HepG2 (cell line): ENCODE measurements around the gene MYADML2. TPM values are rescaled to one million over a fixed set of nuclear protein-coding genes. Genes with fewer than 3 reads are reported as not detected.

ENCODE experiments used
- ATAC-seq: fragments of 200-7000 bp; cut with Tn5 transposase; 3 replicates; pipeline ENCODE4 v1.9.1; 2020; ENCODE audit warnings: mild to moderate bottlenecking, moderate library complexity
- BruUV-seq: library from RNA; stranded (reverse); fragments of 400-500 nt; replicated peaks from 2 replicates; lab custom pipeline; 2021; lab: Mats Ljungman, UMichigan
- CTCF ChIA-PET: fragments of 300-600 bp; formaldehyde crosslinking; extraction: SDS; loops from one replicate; lab custom pipeline; 2021; ENCODE audit warnings: low total read pairs, inconsistent platforms, low intra/inter-chr PET ratio; lab: Yijun Ruan, JAX
- POLR2A ChIA-PET: fragments of 350-600 bp; sonication (Branson Sonifier 250); formaldehyde crosslinking; loops from one replicate; lab custom pipeline; 2020; ENCODE audit warnings: antibody characterized with exemption, inconsistent platforms; lab: Yijun Ruan, JAX
- DNase-seq: peaks from one replicate; pipeline ENCODE4 v3.0.0-alpha.2; 2015; ENCODE audit warnings: low spot score
- FAIRE-seq: peaks from 3 replicates; lab custom pipeline; 2011; peaks lifted over from hg19 to GRCh38; lab: Jason Lieb, UNC
- H2AFZ ChIP-seq: one replicate; pipeline ENCODE4 v1.6.1; 2011; ENCODE audit warnings: low read length, inconsistent platforms
- H3K27ac ChIP-seq: fragments of 300-600 bp; 3 replicates; pipeline ENCODE4 v1.8.0; 2011; ENCODE audit warnings: mixed run types, mild to moderate bottlenecking, mixed read lengths, low read length, inconsistent platforms; ENCODE audit not compliant: insufficient read depth; ENCODE audit errors: extremely low read length
- H3K27me3 ChIP-seq, 2 experiments: fragments of 200-600 bp in 1 of 2; 2 replicates in 1 of 2; 3 replicates in 1 of 2; pipeline versions ENCODE4 v1.6.0 to v1.8.0; 2011; ENCODE audit warnings: low read length in 2 of 2, mild to moderate bottlenecking in 2 of 2, moderate library complexity in 2 of 2, inconsistent platforms in 1 of 2; ENCODE audit not compliant: insufficient read depth in 2 of 2, control insufficient read depth in 1 of 2
- H3K36me3 ChIP-seq, 2 experiments: fragments of 200-600 bp in 1 of 2; replicated peaks in 1 of 2; 2 replicates in 1 of 2; 3 replicates in 1 of 2; pipeline versions ENCODE4 v1.5.1 to v1.8.0; 2011; ENCODE audit warnings: low read length in 2 of 2, inconsistent platforms in 1 of 2; ENCODE audit not compliant: insufficient read depth in 2 of 2, control insufficient read depth in 1 of 2
- H3K4me1 ChIP-seq: 2 replicates; pipeline ENCODE4 v1.5.1; 2012; ENCODE audit warnings: low read length, inconsistent platforms; ENCODE audit not compliant: insufficient read depth
- H3K4me2 ChIP-seq: 2 replicates; pipeline ENCODE4 v1.6.0; 2011; ENCODE audit warnings: low read depth, low read length, inconsistent platforms
- H3K4me3 ChIP-seq, 3 experiments: fragments of 200-600 bp in 1 of 3; sonication (generic), shearing (Covaris generic) in 1 of 3; replicated peaks in 1 of 3; 2 replicates each; pipeline ENCODE4 v1.5.1; 2011 to 2016; ENCODE audit warnings: low read length in 3 of 3, inconsistent platforms in 2 of 3, low read depth in 2 of 3, mild to moderate bottlenecking in 2 of 3, control low read depth in 1 of 3, mixed read lengths in 1 of 3; ENCODE audit not compliant: insufficient read depth in 1 of 3
- H3K79me2 ChIP-seq: one replicate; pipeline ENCODE4 v1.6.1; 2011; ENCODE audit warnings: low read length, inconsistent platforms; ENCODE audit not compliant: insufficient read depth
- H3K9ac ChIP-seq: 2 replicates; pipeline ENCODE4 v1.6.0; 2011; ENCODE audit warnings: mild to moderate bottlenecking, low read depth, low read length, inconsistent platforms; ENCODE audit not compliant: insufficient read depth
- H3K9me3 ChIP-seq: 2 replicates; pipeline ENCODE4 v1.5.1; 2012; ENCODE audit warnings: mild to moderate bottlenecking, low read length
- H4K20me1 ChIP-seq: 2 replicates; pipeline ENCODE4 v1.6.0; 2011; ENCODE audit warnings: inconsistent platforms, mild to moderate bottlenecking, low read length, moderate library complexity; ENCODE audit not compliant: insufficient read depth
- ARHGAP35 ChIP-seq: sonication (generic); formaldehyde crosslinking; IDR thresholded peaks from 2 replicates; pipeline ENCODE4 v1.9.0; 2022; ENCODE audit warnings: mild to moderate bottlenecking, inconsistent platforms, moderate library complexity, missing genetic modification reagents, borderline replicate concordance
- BHLHE40 ChIP-seq: IDR thresholded peaks from 2 replicates; pipeline ENCODE4 v1.6.1; 2011; ENCODE audit warnings: low read length, improper control_type of control experiment
- FOXK1 ChIP-seq: sonication (generic); formaldehyde crosslinking; IDR thresholded peaks from 2 replicates; pipeline ENCODE4 v1.4.0; 2020; ENCODE audit warnings: low read depth, missing genetic modification reagents, borderline replicate concordance
- KDM2A ChIP-seq: sonication (generic); formaldehyde crosslinking; IDR thresholded peaks from 2 replicates; pipeline ENCODE4 v1.4.0; 2020; ENCODE audit warnings: low read depth, missing genetic modification reagents, borderline replicate concordance
- NCOA5 ChIP-seq: sonication (generic); formaldehyde crosslinking; IDR thresholded peaks from 2 replicates; pipeline ENCODE4 v1.4.0; 2020; ENCODE audit warnings: missing genetic modification reagents
- NR2F1 ChIP-seq, 2 experiments: fragments of 450-650 bp in 1 of 2; formaldehyde crosslinking in 1 of 2; IDR thresholded peaks; 2 replicates each; pipeline versions ENCODE4 v1.5.0 to v1.6.1; 2016 to 2020; ENCODE audit warnings: mild to moderate bottlenecking in 1 of 2, missing compliant biosample characterization in 1 of 2, missing genetic modification reagents in 1 of 2, moderate library complexity in 1 of 2
- RBM39 ChIP-seq: fragments of 200-400 bp; formaldehyde crosslinking; IDR thresholded peaks from one replicate; pipeline ENCODE4 v1.6.1; 2018; ENCODE audit warnings: antibody characterized with exemption, mild to moderate bottlenecking, low read depth, low read length; ENCODE audit not compliant: poor library complexity, severe bottlenecking
- SETDB1 ChIP-seq: sonication (generic); formaldehyde crosslinking; IDR thresholded peaks from 2 replicates; pipeline ENCODE4 v1.5.1; 2020; ENCODE audit warnings: missing genetic modification reagents, mild to moderate bottlenecking, borderline replicate concordance
- SRF ChIP-seq: IDR thresholded peaks from 2 replicates; pipeline ENCODE4 v1.6.1; 2011; ENCODE audit warnings: mild to moderate bottlenecking, low read depth, low read length, moderate library complexity
- SUZ12 ChIP-seq: fragments of 150-350 bp; IDR thresholded peaks from 2 replicates; pipeline ENCODE4 v1.6.1; 2014; ENCODE audit warnings: low read depth, low read length
- TOE1 ChIP-seq: sonication (generic); formaldehyde crosslinking; IDR thresholded peaks from 2 replicates; pipeline ENCODE4 v1.4.0; 2020; ENCODE audit warnings: mild to moderate bottlenecking, missing genetic modification reagents
- XRCC5 ChIP-seq: fragments of 200-400 bp; formaldehyde crosslinking; optimal IDR thresholded peaks from 2 replicates; pipeline ENCODE3; 2017; ENCODE audit warnings: mild to moderate bottlenecking, low read length
- ZC3H13 ChIP-seq: sonication (generic); formaldehyde crosslinking; IDR thresholded peaks from 2 replicates; pipeline ENCODE4 v1.8.1; 2023; ENCODE audit warnings: mild to moderate bottlenecking, missing genetic modification reagents, moderate library complexity
- ZNF225 ChIP-seq: sonication (generic); formaldehyde crosslinking; IDR thresholded peaks from 2 replicates; pipeline ENCODE4 v1.4.0; 2020; ENCODE audit warnings: mild to moderate bottlenecking, missing genetic modification reagents
- ZNF605 ChIP-seq: sonication (generic); formaldehyde crosslinking; IDR thresholded peaks from 2 replicates; pipeline ENCODE4 v1.8.0; 2022; ENCODE audit warnings: mild to moderate bottlenecking, missing genetic modification reagents
- ZNF644 ChIP-seq: IDR thresholded peaks from 2 replicates; pipeline ENCODE4 v1.6.1; 2016; ENCODE audit warnings: low read depth
- ZNF672 ChIP-seq: sonication (generic); formaldehyde crosslinking; IDR thresholded peaks from 2 replicates; pipeline ENCODE4 v1.8.1; 2022; ENCODE audit warnings: missing genetic modification reagents
- ZNF713 ChIP-seq: sonication (generic); formaldehyde crosslinking; IDR thresholded peaks from 2 replicates; pipeline ENCODE4 v1.4.0; 2020; ENCODE audit warnings: mild to moderate bottlenecking, missing genetic modification reagents
- WGBS: methylation state at CpG from one replicate; pipeline ENCODE4 v1.1.6; 2017; ENCODE audit warnings: low lambda C conversion rate; 5-methylcytosine and 5-hydroxymethylcytosine counted together
- in situ Hi-C: cut with HindIII; loops from 2 replicates; pipeline ENCODE4 v1.10.0; 2017; ENCODE audit warnings: low pct_unique_long_range_greater_than_20kb; ENCODE audit not compliant: extremely low pct_ligation_motif_present
- intact Hi-C: fragments of 100-400 bp; cut with micrococcal nuclease; formaldehyde crosslinking; loops from one replicate; pipeline ENCODE4 v1.10.0; 2022; ENCODE audit not compliant: unreplicated experiment
- polyA plus RNA-seq, 8 experiments: library from polyadenylated mRNA; depleted of rRNA in 3 of 8; stranded (reverse) in 7 of 8; unstranded in 1 of 8; fragments of >200 nt; fragmentation: Illumina TruSeq in 4 of 8; extraction: Trizol in 4 of 8; gene quantifications; 2 replicates each; pipeline versions ENCODE4 v1.2.1 to v1.2.3, GENCODE V29; 2011 to 2016; ENCODE audit warnings: low read depth in 4 of 8, missing spikeins in 1 of 8, mixed read lengths in 1 of 8; ENCODE audit not compliant: insufficient read depth in 1 of 8
- total RNA-seq, 5 experiments: library from RNA; depleted of rRNA; stranded (reverse); fragments of >200 nt; fragmentation: Illumina TruSeq; extraction: Trizol; gene quantifications; 2 replicates each; pipeline ENCODE4 v1.2.3, GENCODE V29; 2016; ENCODE audit warnings: low read depth in 1 of 5
- TF ChIP-seq, protein P1 (sequence below): sonication (generic); formaldehyde crosslinking; IDR thresholded peaks from 2 replicates; pipeline ENCODE4 v1.4.0; 2020; ENCODE audit warnings: missing genetic modification reagents
- TF ChIP-seq, protein P2 (sequence below): sonication (generic); formaldehyde crosslinking; IDR thresholded peaks from 2 replicates; pipeline ENCODE4 v1.5.0; 2020; ENCODE audit warnings: missing genetic modification reagents
- TF ChIP-seq, protein P3 (sequence below): sonication (generic); formaldehyde crosslinking; IDR thresholded peaks from 2 replicates; pipeline ENCODE4 v1.4.0; 2020; ENCODE audit warnings: missing genetic modification reagents, borderline replicate concordance

Gene MYADML2
- total and polyA plus RNA-seq, 2 of the 13 experiments (the other 11 are each of a cell fraction or from before 2014, with no cell fraction given), result not detected

DNA sequence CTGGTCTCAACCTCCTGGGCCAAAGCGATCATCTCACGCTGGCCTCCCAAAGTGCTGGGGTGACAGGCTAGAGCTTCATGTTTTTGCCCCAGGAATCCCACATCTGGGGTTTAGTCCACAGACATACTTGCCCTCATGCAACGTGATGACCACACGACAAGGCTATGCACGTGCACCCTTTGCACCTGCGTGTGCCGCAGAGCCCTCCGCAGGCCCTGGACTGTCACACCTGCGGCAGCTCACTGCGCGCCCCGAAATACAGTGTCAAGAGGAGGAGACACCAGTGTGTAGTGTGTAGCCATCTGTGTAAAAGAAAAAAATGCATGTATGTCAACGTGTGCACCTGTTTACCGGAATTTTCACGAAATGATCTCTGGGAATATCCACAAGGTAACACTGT is 3.5 kb upstream of the MYADML2 start:
- 81% methylated on average over 15 of the region's 15 CpGs for WGBS
- Histone ChIP-seq H3K27me3 (no peaks in the 10 kb centered on the region), H3K9me3 (no peaks in the 10 kb centered on the region), H3K4me1 (peaks cover 49% of the 10 kb centered on the region), H3K36me3 (peaks cover 8 to 18% of the 10 kb centered on the region in 2 experiments; a peak in 4 of 5 replicates), H3K4me2 (no peak overlapping the region), H2AFZ (no peak overlapping the region), H3K9ac (no peak overlapping the region), H4K20me1 (peaks cover 3% of the 10 kb centered on the region; the same call in 1 of the 2 replicates), H3K4me3 (no peak overlapping the region), H3K27ac (no peak overlapping the region), H3K79me2 (no peaks in the 10 kb centered on the region)
- intact Hi-C loops, result no loop called here
- no peak for DNase-seq
- no peak for ATAC-seq
- no TSS peak for BruUV-seq
- CTCF ChIA-PET, result no interaction called here
- FAIRE-seq, result no peak
- POLR2A ChIA-PET, result interaction anchor here (1.3 to 9.7 kb wide), 5 partner anchors 12 to 72 kb away, joined by 4 to 136 read pairs (median 17); partner anchors contain the start of genes CENPX, LRRC45, MAFG and NOTUM
- in situ Hi-C loops, result no loop called here
- TF ChIP-seq ZNF225 (CRISPR knock-in tag) (no peak), ZNF644 (CRISPR knock-in tag) (no peak), TOE1 (CRISPR knock-in tag) (no peak), NCOA5 (CRISPR knock-in tag) (no peak), ZNF672 (CRISPR knock-in tag) (no peak), ZC3H13 (CRISPR knock-in tag) (no peak), RBM39 (peak; percentile 27), XRCC5 (no peak), FOXK1 (CRISPR knock-in tag) (no peak), BHLHE40 (0 out of 2 replicates have a peak, but pooled peaks have one; percentile 34), NR2F1 (CRISPR knock-in tag; IDR thresholded peaks at IDR 0.05) (no peak), ZNF605 (CRISPR knock-in tag) (no peak), ZNF713 (CRISPR knock-in tag) (no peak), SUZ12 (no peak), SETDB1 (CRISPR knock-in tag) (no peak), KDM2A (CRISPR knock-in tag) (no peak), ARHGAP35 (CRISPR knock-in tag) (no peak), SRF (no peak)
- TF ChIP-seq, protein P1, sequence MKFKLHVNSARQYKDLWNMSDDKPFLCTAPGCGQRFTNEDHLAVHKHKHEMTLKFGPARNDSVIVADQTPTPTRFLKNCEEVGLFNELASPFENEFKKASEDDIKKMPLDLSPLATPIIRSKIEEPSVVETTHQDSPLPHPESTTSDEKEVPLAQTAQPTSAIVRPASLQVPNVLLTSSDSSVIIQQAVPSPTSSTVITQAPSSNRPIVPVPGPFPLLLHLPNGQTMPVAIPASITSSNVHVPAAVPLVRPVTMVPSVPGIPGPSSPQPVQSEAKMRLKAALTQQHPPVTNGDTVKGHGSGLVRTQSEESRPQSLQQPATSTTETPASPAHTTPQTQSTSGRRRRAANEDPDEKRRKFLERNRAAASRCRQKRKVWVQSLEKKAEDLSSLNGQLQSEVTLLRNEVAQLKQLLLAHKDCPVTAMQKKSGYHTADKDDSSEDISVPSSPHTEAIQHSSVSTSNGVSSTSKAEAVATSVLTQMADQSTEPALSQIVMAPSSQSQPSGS (CRISPR knock-in tag), result no peak
- TF ChIP-seq, protein P2, sequence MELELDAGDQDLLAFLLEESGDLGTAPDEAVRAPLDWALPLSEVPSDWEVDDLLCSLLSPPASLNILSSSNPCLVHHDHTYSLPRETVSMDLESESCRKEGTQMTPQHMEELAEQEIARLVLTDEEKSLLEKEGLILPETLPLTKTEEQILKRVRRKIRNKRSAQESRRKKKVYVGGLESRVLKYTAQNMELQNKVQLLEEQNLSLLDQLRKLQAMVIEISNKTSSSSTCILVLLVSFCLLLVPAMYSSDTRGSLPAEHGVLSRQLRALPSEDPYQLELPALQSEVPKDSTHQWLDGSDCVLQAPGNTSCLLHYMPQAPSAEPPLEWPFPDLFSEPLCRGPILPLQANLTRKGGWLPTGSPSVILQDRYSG (CRISPR knock-in tag), result no peak
- TF ChIP-seq, protein P3, sequence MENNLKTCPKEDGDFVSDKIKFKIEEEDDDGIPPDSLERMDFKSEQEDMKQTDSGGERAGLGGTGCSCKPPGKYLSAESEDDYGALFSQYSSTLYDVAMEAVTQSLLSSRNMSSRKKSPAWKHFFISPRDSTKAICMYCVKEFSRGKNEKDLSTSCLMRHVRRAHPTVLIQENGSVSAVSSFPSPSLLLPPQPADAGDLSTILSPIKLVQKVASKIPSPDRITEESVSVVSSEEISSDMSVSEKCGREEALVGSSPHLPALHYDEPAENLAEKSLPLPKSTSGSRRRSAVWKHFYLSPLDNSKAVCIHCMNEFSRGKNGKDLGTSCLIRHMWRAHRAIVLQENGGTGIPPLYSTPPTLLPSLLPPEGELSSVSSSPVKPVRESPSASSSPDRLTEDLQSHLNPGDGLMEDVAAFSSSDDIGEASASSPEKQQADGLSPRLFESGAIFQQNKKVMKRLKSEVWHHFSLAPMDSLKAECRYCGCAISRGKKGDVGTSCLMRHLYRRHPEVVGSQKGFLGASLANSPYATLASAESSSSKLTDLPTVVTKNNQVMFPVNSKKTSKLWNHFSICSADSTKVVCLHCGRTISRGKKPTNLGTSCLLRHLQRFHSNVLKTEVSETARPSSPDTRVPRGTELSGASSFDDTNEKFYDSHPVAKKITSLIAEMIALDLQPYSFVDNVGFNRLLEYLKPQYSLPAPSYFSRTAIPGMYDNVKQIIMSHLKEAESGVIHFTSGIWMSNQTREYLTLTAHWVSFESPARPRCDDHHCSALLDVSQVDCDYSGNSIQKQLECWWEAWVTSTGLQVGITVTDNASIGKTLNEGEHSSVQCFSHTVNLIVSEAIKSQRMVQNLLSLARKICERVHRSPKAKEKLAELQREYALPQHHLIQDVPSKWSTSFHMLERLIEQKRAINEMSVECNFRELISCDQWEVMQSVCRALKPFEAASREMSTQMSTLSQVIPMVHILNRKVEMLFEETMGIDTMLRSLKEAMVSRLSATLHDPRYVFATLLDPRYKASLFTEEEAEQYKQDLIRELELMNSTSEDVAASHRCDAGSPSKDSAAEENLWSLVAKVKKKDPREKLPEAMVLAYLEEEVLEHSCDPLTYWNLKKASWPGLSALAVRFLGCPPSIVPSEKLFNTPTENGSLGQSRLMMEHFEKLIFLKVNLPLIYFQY (CRISPR knock-in tag), result no peak
